Measurements from ENCODE around the gene FBXL15.
"Not testable (repeated sequence)": the region's sequence is repeated elsewhere in the genome, so short reads cannot be mapped to it uniquely, and the experiment has no call there.

Gene FBXL15

GRCh38 chr10:102432162-102432950 lies 11.7 kb downstream of the FBXL15 start, which contains the start of gene CUEDC2:
CUEDC2 (minus strand) TSS chr10:102432574; CDS start chr10:102425188, 7,386 bp downstream.
- peak; percentile 95 for DNase-seq

GRCh38 chr10:102433619-102434046 lies 13.0 kb downstream of the FBXL15 start:
- no peak for DNase-seq

- no peak for DNase-seq
Measured at GRCh38 chr10:102434394-102435132, 13.9 kb downstream of the FBXL15 start.

DNA sequence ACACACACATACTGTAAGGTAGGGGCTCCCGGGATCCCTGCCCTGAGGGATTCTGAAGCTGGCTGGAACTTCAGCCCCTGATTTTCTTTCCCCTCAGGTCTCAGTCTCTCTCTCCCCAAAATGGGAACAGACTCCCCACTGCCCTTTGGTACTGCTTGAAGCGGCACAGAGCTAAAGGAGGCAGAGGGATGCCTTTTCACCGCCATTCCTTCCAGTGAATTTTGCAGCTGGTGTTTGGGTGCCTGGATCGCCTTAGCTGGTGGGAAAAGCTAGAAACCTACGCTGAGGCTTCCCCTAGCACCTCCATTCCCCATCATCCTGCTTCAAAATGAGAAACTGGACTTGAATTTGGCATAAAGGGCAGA lies 14.5 kb downstream of the FBXL15 start:
- no peak for DNase-seq

DNA sequence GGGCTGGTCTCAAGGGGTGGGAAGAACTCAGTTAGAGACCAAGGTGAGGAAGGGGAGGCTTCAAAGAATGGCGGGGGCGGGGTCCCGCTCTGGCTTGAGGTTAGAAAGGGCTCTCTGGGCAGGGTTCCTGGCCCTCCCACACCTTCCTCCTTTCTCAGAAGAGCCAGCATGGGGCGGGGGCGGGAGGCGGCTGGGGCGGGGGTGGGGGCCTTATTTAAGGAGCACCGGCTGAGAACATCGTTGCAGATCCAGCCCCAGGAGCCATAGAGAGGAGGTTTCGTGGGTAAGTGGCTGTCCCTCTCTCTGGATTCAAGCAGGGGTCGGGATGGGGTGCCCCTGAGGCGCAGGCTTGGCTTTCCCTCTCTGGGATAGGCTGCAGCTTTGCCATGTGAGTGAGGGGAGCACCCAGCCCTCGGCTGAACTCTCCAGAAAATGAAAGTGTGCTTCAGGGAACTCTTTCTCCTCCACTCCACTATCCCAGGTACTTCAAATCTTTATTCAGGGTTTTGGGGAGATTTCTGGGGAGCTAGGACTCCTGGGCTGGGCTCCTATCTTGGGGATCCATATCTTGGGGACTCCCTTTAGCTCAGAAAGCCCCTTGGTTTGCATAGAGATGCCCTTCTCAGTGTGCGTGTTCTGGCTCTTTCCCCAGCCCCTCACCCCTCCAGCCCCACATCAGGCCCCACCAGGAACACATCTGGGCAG lies 15.0 kb downstream of the FBXL15 start:
- no peak for DNase-seq

GRCh38 chr10:102436312-102436711 lies 15.7 kb downstream of the FBXL15 start:
- no peak for DNase-seq

DNA sequence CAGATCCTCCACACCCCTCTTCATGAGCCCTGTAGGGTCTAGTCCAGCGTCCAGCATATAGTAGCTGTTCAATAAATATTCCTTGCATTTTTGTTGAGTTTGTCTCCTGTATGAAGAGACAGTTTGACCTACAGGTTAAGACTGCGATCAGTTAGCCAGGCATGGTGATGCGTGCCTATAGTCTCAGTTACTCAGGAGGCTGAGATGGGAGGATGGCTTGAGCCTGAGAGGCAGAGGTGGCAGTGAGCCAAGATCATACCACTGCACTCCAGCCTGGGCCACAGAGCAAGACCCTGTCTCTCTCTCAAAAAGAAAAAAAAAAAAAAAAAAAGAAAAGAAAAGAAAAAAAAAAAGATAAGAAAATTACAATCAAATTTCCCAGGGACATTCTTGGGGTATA lies 16.9 kb downstream of the FBXL15 start:
- no peak for DNase-seq

DNA sequence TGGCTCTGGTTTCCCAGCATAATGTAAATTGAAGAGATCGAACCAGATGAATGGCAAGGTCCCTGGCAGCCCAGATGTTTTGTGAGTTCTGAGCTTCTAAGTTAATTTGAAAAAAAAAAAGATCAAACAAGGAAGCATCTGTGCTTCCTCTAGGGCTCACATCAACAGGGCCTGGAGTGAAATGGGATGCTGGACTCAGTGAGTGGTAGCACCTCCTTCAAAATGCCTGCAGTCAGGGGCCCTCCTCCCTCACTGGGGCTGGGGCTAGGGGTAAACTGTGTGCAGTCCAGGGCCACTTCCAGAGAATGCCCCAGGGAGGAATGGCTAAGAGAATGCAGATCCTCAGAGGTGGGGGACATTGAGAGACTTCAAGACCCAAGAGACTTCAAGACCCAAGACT lies 17.7 kb downstream of the FBXL15 start:
- no peak for DNase-seq

DNA sequence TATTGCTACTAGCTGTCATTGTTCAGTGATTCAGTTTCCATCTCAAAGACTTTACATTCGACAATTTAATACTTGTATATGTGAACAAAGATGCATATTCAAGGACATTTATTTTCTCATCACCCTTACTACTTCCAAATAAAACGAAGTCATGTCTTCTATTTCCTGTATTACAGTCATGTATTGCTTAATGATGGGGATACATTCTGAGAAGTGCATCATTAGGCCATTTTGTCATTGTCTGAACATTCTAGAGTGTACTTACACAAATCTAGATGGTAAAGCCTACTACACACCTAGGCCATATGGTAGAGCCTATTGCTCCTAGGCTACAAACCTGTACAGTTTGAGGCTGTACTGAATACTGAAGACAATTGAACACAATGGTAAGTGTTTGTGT lies 24.2 kb downstream of the FBXL15 start:
- no peak for DNase-seq

DNA sequence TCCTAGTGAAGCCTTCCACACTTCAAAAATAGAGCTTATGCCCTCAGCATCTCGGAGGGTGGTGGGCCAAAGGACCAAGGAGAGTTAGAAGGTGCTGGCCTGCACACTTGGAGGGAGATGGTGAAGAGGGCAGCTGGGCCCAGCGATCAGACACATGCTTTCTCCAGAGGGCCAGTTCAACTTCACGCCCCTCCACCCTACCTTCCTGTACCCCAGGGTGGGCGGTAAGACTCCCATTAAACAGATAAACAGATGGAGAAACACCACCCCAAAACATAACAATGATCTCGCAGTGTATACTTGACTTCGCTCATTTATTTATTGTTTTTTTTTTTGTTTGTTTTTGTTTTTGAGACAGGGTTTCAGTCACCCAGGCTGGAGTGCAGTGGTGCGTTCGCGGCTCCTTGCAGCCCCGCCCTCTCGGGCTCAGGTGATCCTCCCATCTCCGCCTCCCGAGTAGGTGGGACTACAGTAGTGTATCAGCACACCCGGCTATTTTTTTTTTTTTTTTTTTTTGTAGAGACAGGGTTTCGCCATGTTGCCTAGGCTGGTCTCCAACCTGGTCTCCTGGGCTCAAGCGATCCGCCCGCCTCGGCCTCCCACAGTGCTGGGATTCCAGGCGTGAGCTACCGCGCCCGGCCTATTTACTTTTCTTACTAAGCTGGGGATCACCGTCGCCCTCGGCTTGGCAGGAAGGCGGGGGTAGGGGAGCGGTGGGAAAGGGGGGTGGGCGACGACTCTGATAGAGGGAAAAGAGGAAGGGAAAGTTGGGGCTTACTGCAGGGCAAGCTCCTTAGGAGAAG lies 28.9 kb downstream of the FBXL15 start:
- peak; percentile 84 for DNase-seq

DNA sequence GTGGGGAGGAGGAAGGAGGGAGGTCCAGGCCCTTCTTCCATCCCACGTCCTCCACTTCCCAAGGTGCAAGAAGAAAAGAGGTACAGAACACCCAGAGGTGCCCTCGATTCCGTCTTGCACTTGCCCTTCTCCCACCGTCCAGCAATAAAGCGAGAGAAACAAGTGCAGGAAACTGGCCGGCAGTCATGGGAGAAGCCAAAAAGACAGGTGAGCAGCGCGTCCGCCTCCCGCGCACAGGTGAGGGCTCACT lies 29.4 kb downstream of the FBXL15 start:
- DNase-seq = no peak

- peak; percentile 90 for DNase-seq
Measured at GRCh38 chr10:102450374-102451104, 29.9 kb downstream of the FBXL15 start.

DNA sequence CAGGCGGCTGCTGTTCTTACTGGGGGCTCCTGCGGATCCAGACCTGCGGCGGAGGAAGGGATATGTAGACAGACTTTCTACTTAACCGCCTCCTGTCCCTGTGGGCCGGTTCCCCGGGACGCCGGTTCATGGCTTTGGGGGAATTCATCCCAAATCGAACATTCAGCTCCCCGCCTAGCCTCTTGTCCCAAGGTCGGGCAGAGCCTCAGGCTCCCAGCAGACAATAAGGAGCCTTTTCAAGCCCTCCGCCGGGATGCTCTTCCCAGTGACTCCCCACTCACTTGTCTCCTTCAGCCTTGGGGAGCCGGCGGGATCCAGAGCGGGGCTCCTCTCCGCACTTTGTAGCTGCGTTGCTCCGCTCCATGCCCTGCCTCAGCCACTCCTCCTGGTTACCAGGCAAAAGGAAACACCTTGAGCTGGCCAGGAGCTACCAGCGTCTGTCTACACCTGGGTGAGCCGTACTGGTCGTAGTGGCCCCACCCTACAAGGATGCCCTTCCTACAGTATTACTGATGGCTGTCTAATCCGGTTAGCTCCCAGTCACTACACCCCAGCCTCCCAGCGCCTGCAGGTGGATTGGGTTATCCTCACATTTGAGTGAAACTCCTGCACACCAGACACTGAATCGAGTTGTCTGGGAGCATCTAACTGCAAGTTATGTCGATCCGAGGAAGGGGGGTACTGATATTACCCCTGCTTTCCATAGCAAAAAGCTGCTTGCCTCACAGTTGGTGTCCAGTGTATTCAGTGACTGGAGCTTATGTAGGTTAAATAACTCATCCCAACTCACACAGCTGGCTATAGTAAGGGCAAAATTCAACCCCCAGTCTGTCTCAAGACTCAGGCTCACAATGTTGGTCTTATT lies 30.7 kb downstream of the FBXL15 start, which contains the start of gene C10orf95:
C10orf95 (minus strand) TSS at position 439 of the 865 bp plus-strand sequence. CDS start 450 bp downstream, outside the sequence.
- DNase-seq = peak; percentile 45

DNA sequence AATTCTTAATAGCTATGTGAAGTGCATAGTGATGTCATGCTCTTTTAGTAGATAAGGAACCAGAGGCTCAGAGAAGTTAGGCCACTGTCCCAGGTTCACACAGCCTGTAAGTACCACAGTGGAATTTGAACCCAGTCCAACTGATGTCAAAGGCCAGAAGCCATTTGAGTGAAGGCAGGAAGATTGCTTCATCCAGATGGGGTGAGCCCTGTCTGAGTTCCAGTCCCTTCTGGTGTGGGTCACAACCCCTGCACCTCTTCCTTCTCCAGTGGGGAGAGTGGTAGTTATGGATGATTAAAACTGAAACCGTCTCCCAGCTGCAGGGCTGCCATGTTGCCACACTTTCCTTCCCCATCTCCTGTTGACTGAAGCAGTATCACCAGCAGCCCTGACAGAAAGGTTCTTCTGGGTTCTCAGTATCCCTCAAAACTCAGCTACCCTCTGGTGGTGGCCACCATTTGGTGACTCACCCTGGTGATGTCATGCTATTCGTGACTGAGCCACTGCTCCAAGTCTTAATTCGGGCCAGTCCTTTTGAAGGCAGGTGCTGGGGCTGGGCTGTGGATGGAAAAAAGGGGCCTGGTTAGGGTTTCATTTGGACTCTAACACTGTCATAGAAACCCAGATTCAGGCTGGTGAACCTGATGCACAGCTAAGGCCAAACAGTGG lies 32.2 kb downstream of the FBXL15 start:
- DNase-seq = peak; percentile 7

DNA sequence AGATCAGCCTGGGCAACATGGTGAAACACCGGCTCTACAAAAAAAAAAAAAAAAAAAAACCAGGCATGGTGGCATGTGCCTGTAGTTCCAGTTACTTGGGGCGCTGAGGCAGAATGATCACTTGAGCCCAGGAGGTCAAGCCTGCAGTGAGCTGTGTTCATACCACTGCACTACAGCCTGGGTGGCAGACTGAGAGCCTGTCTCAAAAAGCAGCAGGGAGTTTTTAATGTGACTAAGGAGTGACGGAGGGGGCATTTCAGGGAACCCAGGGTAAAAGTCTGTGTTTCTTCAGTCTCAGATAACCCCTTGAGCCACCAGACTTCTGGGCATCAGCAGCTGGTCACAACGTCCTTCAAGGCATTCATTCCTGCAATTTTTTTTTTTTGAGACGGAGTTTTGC lies 32.9 kb downstream of the FBXL15 start:
- DNase-seq = no peak

DNA sequence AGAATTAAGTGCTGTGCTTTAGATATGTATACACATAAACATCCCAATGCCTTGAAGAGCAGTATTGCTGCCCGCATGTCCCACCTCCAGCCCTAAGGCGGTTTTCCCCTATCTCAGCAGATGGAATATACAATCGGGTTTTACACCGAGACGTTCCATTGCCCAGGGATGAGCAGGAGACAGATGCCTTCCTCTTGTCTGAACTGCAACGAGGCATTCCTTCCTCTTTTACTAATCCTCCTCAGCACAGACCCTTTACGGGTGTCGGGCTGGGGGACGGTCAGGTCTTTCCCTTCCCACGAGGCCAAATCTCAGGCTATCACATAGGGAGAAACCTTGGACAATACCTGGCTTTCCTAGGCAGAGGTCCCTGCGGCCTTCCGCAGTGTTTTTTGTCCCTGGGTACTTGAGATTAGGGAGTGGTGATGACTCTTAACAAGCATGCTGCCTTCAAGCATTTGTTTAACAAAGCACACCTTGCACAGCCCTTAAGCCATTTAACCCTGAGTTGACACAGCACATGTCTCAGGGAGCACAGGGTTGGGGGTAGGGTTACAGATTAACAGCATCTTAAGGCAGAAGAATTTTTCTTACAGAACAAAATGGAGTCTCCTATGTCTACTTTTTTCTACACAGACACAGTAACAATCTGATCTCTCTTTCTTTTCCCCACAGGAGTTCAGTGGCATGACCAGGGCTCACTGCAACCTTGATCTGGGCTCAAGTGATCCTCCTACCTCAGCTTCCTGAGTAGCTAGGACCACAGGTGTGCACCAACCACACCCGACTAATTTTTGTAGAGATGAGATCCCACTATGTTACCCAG lies 34.2 kb downstream of the FBXL15 start:
- not testable (repeated sequence) for DNase-seq

- no peak for DNase-seq
Measured at GRCh38 chr10:102455893-102456471, 35.3 kb downstream of the FBXL15 start.

GRCh38 chr10:102457591-102458150 lies 37.0 kb downstream of the FBXL15 start:
- no peak for DNase-seq

DNA sequence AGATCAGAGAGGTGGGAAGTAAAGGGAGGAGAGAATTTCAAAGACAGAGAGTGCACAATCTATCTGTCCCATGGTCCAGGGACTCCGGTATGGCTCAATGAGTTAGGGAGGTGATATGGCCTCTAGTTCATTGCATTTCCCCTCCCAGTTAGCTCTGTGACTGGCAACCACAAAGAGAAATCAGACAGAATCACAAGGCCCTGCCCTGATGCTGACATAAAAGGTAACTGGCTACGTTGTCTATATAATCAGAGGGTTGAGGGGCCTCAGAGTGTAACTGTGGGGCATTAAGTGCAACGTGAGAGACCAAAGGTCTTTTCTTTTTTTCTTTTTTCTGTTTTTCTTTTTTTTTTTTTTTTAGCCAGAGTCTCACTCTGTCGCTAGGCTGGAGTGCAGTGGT lies 38.0 kb downstream of the FBXL15 start:
- DNase-seq = no peak

Measured in NCI-H69 (cell line).